ENCODE measurements around the gene MAP1B.

- TF ChIP-seq POLR2AphosphoS5 (IDR thresholded peaks at IDR 0.05; ENCODE audit: control insufficient read depth, insufficient read depth, low read depth, low read length) = no peak
- TF ChIP-seq MAX (CRISPR knock-in tag; IDR thresholded peaks at IDR 0.05) = no peak
- no peak for TF ChIP-seq RERE (CRISPR knock-in tag; IDR thresholded peaks at IDR 0.05; ENCODE audit: borderline replicate concordance)
- no peak for TF ChIP-seq SAFB2 (IDR thresholded peaks at IDR 0.05; ENCODE audit: borderline replicate concordance, low read depth, low read length, severe bottlenecking)
- TF ChIP-seq CTCF (IDR thresholded peaks at IDR 0.05 in 2 of 3, conservative IDR thresholded peaks at IDR 0.05 in 1 of 3; ENCODE audit: insufficient read depth in 2 of 3, low read depth in 1 of 3, low read length in 3 of 3) = no peak
- no peak for TF ChIP-seq MED1 (CRISPR knock-in tag; IDR thresholded peaks at IDR 0.05; ENCODE audit: borderline replicate concordance)
- TF ChIP-seq SP1 (CRISPR knock-in tag; IDR thresholded peaks at IDR 0.05) = no peak
- no peak for TF ChIP-seq ZNF830 (CRISPR knock-in tag; IDR thresholded peaks at IDR 0.05)
- TF ChIP-seq POLR3G (IDR thresholded peaks at IDR 0.05; ENCODE audit: extremely low read depth, insufficient read length, insufficient replicate concordance) = no peak
- TF ChIP-seq KDM4B (IDR thresholded peaks at IDR 0.05; ENCODE audit: borderline replicate concordance in 2 of 2, low read depth in 1 of 2) = no peak
- TF ChIP-seq EP300 (IDR thresholded peaks at IDR 0.05; ENCODE audit: low read length) = no peak
Observed at GRCh38 chr5:72248410-72248981, 141.2 kb downstream of the MAP1B start.

All from K562 (cell line).